ENCODE data around the gene SUCO. TPM values are rescaled to one million over a fixed set of nuclear protein-coding genes. Genes with fewer than 3 reads are reported as not detected.

SUCO gene
- total RNA-seq: 10 to 100 TPM; 39.5 to 84.9 TPM

GRCh38 chr1:172532700-172533512 lies at the start of gene SUCO:
SUCO (plus strand) TSS chr1:172533150; CDS start chr1:172533436, 286 bp downstream.
- peak; percentile 85 for TF ChIP-seq POLR2AphosphoS5 (IDR thresholded peaks at IDR 0.05)
- TF ChIP-seq CTCF (IDR thresholded peaks at IDR 0.05): peak in 1 of 4 experiments; percentile 32
- TF ChIP-seq POLR2A (IDR thresholded peaks at IDR 0.05): peak; percentile 99
- H3K9me3 ChIP-seq: no peaks in the 10 kb centered on the region
- H3K27ac ChIP-seq: peak within 1 kb of the TSS; percentile 98 to 99
- peak within 1 kb of the TSS; percentile 86 to 94 for H3K4me3 ChIP-seq
- under 1% methylated on average over 45 of the region's 74 CpGs for WGBS
- peak; percentile 100 for DNase-seq (ENCODE audit: low spot score)
- no peaks in the 10 kb centered on the region for H3K27me3 ChIP-seq (replicated peaks; ENCODE audit: insufficient read depth)
- no peaks in the 10 kb centered on the region for H3K4me1 ChIP-seq (replicated peaks)
- intact Hi-C loops (cut with DNase I): loop anchor here (5.0 to 10.0 kb wide), 2 partner anchors 81 to 942 kb away; partner anchors contain the start of gene PRDX6
- no peaks in the 10 kb centered on the region for H3K36me3 ChIP-seq

GRCh38 chr1:172483448-172483847 lies 49.5 kb upstream of the SUCO start:
- Histone ChIP-seq H3K27me3 (replicated peaks; ENCODE audit: insufficient read depth) (no peaks in the 10 kb centered on the region), H3K4me1 (replicated peaks) (no peaks in the 10 kb centered on the region), H3K9me3 (no peaks in the 10 kb centered on the region), H3K27ac (no peak overlapping the region), H3K36me3 (no peaks in the 10 kb centered on the region), H3K4me3 (no peak overlapping the region)
- no peak for DNase-seq (ENCODE audit: low spot score)
- TF ChIP-seq POLR2AphosphoS5 (IDR thresholded peaks at IDR 0.05) (no peak), CTCF (IDR thresholded peaks at IDR 0.05) (no peak), POLR2A (IDR thresholded peaks at IDR 0.05) (no peak)
- intact Hi-C loops (cut with DNase I): no loop called here

- Histone ChIP-seq H3K9me3 (no peaks in the 10 kb centered on the region), H3K27ac (no peak overlapping the region), H3K27me3 (replicated peaks; ENCODE audit: insufficient read depth) (no peaks in the 10 kb centered on the region), H3K4me1 (replicated peaks) (no peaks in the 10 kb centered on the region), H3K36me3 (no peaks in the 10 kb centered on the region), H3K4me3 (no peak overlapping the region)
- DNase-seq (ENCODE audit: low spot score): no peak
- no peak for TF ChIP-seq POLR2AphosphoS5 (IDR thresholded peaks at IDR 0.05)
- TF ChIP-seq POLR2A (IDR thresholded peaks at IDR 0.05): no peak
- no peak for TF ChIP-seq CTCF (IDR thresholded peaks at IDR 0.05)
- intact Hi-C loops (cut with DNase I): no loop called here
These were observed 48.7 kb upstream of the SUCO start for GRCh38 chr1:172484252-172484651.

GRCh38 chr1:172485626-172486025 lies 47.3 kb upstream of the SUCO start:
- Histone ChIP-seq H3K9me3 (no peaks in the 10 kb centered on the region), H3K27ac (no peak overlapping the region), H3K27me3 (replicated peaks; ENCODE audit: insufficient read depth) (no peaks in the 10 kb centered on the region), H3K4me1 (replicated peaks) (no peaks in the 10 kb centered on the region), H3K36me3 (no peaks in the 10 kb centered on the region), H3K4me3 (no peak overlapping the region)
- TF ChIP-seq CTCF (IDR thresholded peaks at IDR 0.05) (no peak), POLR2A (IDR thresholded peaks at IDR 0.05) (no peak), POLR2AphosphoS5 (IDR thresholded peaks at IDR 0.05) (no peak)
- intact Hi-C loops (cut with DNase I): loop anchor here (1.0 kb wide), 1 partner anchor 8 kb away; no protein-coding TSS in a partner anchor
- DNase-seq (ENCODE audit: low spot score): no peak
- 69% methylated on average over 5 of the region's 5 CpGs for WGBS
